Measurements from ENCODE around the gene GPM6B. TPM values are rescaled to one million over a fixed set of nuclear protein-coding genes. Genes with fewer than 3 reads are reported as not detected.

The GPM6B gene
- total RNA-seq, 4 donors from 2014 or later, result 199 to 408 (median 299) TPM

GRCh38 chrX:13750812-13751211 is 66.1 kb downstream of the GPM6B start:
- Histone ChIP-seq H3K27ac (peak overlapping the region in 1 of 4 donors; percentile 11), H3K27me3 (no peaks in the 10 kb centered on the region), H3K4me1 (no peaks in the 10 kb centered on the region), H3K4me3 (no peak overlapping the region), H3K36me3 (no peaks in the 10 kb centered on the region), H3K9me3 (no peaks in the 10 kb centered on the region)
- TF ChIP-seq EP300 (IDR thresholded peaks at IDR 0.05), result no peak
- no peak for TF ChIP-seq POLR2A (IDR thresholded peaks at IDR 0.05)
- TF ChIP-seq CTCF (IDR thresholded peaks at IDR 0.05), result no peak
- no peak for DNase-seq (ENCODE audit: low spot score in 2 of 2)

GRCh38 chrX:13750204-13750603 is 66.7 kb downstream of the GPM6B start:
- Histone ChIP-seq H3K4me1 (no peaks in the 10 kb centered on the region), H3K27ac (peak overlapping the region in 1 of 4 donors; percentile 11), H3K4me3 (no peak overlapping the region), H3K9me3 (no peaks in the 10 kb centered on the region), H3K36me3 (peaks cover 0 to 5% (median 0%) of the 10 kb centered on the region in 3 donors), H3K27me3 (no peaks in the 10 kb centered on the region)
- no peak for DNase-seq (ENCODE audit: low spot score in 2 of 2)
- TF ChIP-seq CTCF (IDR thresholded peaks at IDR 0.05) (peak; percentile 31 to 53 (median 43)), POLR2A (IDR thresholded peaks at IDR 0.05) (no peak), EP300 (IDR thresholded peaks at IDR 0.05) (no peak)

- H3K9me3 ChIP-seq, result no peaks in the 10 kb centered on the region
- WGBS, 2 donors, result 82 to 98% methylated on average over 2 to 3 of the region's 3 CpGs
- TF ChIP-seq EP300 (IDR thresholded peaks at IDR 0.05), result no peak
- TF ChIP-seq POLR2A (IDR thresholded peaks at IDR 0.05), result no peak
- TF ChIP-seq CTCF (IDR thresholded peaks at IDR 0.05), result no peak
- no peaks in the 10 kb centered on the region for H3K4me1 ChIP-seq
- peaks cover 0 to 5% (median 0%) of the 10 kb centered on the region in 3 donors for H3K36me3 ChIP-seq
- H3K27ac ChIP-seq, result no peak overlapping the region
- H3K27me3 ChIP-seq, result no peaks in the 10 kb centered on the region
- no peak for DNase-seq (ENCODE audit: low spot score in 2 of 2)
- H3K4me3 ChIP-seq, result no peak overlapping the region
Observed at GRCh38 chrX:13748486-13748885, 68.4 kb downstream of the GPM6B start.

GRCh38 chrX:13747836-13748235 is 69.1 kb downstream of the GPM6B start:
- Histone ChIP-seq H3K9me3 (no peaks in the 10 kb centered on the region), H3K27me3 (no peaks in the 10 kb centered on the region), H3K36me3 (peaks cover 0 to 5% (median 0%) of the 10 kb centered on the region in 3 donors), H3K4me1 (no peaks in the 10 kb centered on the region), H3K27ac (no peak overlapping the region), H3K4me3 (no peak overlapping the region)
- TF ChIP-seq POLR2A (IDR thresholded peaks at IDR 0.05) (no peak), CTCF (IDR thresholded peaks at IDR 0.05) (peak in 2 of 5 experiments; percentile 31 to 35)
- 21 to 51% methylated on average over 2 of the region's 2 CpGs for WGBS, 2 donors
- DNase-seq (ENCODE audit: low spot score in 2 of 2), result peak in 1 of 2 donors; percentile 65

GRCh38 chrX:13742397-13743176 is 74.3 kb downstream of the GPM6B start:
- H3K4me1 ChIP-seq, result no peaks in the 10 kb centered on the region
- WGBS, 2 donors, result 82 to 86% methylated on average over 7 to 13 of the region's 13 CpGs
- no peak overlapping the region for H3K4me3 ChIP-seq
- H3K27ac ChIP-seq, result no peak overlapping the region
- no peaks in the 10 kb centered on the region for H3K27me3 ChIP-seq
- H3K36me3 ChIP-seq, result peaks cover 0 to 5% (median 0%) of the 10 kb centered on the region in 3 donors
- TF ChIP-seq POLR2A (IDR thresholded peaks at IDR 0.05) (no peak), EP300 (IDR thresholded peaks at IDR 0.05) (no peak), CTCF (IDR thresholded peaks at IDR 0.05) (no peak)
- no peaks in the 10 kb centered on the region for H3K9me3 ChIP-seq
- no peak for DNase-seq (ENCODE audit: low spot score in 2 of 2)

Measured in tibial nerve (tissue), 4 donors.